Right renal cortex interstitium (tissue), 3 donors: ENCODE measurements around the gene SHISA7. TPM values are rescaled to one million over a fixed set of nuclear protein-coding genes. Genes with fewer than 3 reads are reported as not detected.

Experiments
- DNase-seq, 3 donors: peaks; one replicate each; pipeline ENCODE4 v3.0.0-alpha.2; 2013; ENCODE audit warnings: low read depth in 3 of 3, low spot score in 2 of 3
- polyA plus RNA-seq, 3 donors: library from polyadenylated mRNA; unstranded; fragments of 120-200 nt; gene quantifications; one replicate each; pipeline ENCODE4 v1.2.1, GENCODE V29; 2013; ENCODE audit not compliant: insufficient read length in 3 of 3

The SHISA7 gene
- polyA plus RNA-seq, 3 donors, result 0.11 to 0.19 (median 0.13) TPM

GRCh38 chr19:55464039-55464661 is 21.1 kb upstream of the SHISA7 start:
- DNase-seq, result no peak

DNA sequence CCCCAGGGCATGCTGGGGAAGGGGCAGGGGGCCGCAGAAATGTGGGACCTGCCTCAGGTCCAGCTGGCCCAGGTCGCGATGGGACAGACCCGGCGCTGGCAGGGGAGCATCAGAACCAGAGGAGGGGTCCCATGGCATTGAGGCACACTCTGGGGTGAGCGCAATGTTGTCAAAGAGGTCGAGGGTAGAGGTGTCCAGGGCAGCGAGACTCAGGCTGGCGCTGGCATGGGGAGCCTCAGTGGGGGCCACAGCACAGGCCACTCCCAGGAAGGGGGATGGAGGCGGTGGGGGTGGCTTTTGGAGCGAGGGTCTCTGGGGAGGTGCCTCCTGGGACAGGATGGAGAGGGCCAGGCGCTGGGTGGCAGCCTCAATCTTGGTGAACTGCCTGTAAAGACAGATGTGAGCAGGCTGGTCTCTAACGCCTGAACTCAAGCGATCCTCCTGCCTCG is 20.5 kb upstream of the SHISA7 start:
- no peak for DNase-seq

GRCh38 chr19:55462722-55463121 is 19.6 kb upstream of the SHISA7 start:
- DNase-seq, result no peak

DNA sequence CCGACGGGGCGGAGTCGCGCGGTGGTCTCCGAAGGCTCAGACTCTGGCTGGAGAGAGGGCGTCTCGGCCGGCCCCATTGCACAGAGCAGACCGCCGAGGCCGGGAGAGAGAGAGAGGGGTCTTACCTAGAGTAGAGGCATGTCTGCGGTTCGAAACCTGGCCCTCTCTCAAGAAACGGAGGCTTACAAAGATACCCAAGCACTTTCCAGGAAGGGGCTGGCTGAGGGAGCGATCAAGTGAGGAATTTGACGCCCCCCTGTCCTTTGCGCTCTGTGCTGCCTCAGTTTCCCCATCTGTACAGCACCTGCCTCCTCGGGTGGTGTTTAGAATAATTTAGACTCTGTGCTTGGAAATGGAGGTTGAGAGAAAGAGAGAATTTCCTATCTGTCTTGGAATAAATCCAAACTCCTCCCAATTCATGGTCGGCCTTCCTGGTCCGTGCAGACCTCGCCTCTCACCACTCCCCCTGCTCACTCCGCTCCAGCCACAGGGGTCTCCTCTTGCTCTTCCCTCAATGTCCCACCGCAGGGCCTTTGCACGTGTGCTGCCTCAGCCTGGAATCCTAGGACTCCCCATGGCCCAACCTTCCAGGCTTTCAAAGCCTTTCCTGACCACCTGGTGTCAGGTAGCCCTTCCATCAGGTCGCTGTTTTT is 19.0 kb upstream of the SHISA7 start:
- DNase-seq, result no peak

GRCh38 chr19:55461259-55461973 is 18.3 kb upstream of the SHISA7 start, which contains the start of gene ISOC2:
ISOC2 (minus strand) TSS chr19:55461642; CDS start chr19:55456486, 5,156 bp downstream.
- peak; percentile 98 to 99 (median 99) for DNase-seq

- DNase-seq, result no peak
Measured at GRCh38 chr19:55460670-55461258, 17.7 kb upstream of the SHISA7 start.

GRCh38 chr19:55459950-55460657 is 17.0 kb upstream of the SHISA7 start:
- no peak for DNase-seq

GRCh38 chr19:55459551-55459949 is 16.4 kb upstream of the SHISA7 start:
- no peak for DNase-seq

DNA sequence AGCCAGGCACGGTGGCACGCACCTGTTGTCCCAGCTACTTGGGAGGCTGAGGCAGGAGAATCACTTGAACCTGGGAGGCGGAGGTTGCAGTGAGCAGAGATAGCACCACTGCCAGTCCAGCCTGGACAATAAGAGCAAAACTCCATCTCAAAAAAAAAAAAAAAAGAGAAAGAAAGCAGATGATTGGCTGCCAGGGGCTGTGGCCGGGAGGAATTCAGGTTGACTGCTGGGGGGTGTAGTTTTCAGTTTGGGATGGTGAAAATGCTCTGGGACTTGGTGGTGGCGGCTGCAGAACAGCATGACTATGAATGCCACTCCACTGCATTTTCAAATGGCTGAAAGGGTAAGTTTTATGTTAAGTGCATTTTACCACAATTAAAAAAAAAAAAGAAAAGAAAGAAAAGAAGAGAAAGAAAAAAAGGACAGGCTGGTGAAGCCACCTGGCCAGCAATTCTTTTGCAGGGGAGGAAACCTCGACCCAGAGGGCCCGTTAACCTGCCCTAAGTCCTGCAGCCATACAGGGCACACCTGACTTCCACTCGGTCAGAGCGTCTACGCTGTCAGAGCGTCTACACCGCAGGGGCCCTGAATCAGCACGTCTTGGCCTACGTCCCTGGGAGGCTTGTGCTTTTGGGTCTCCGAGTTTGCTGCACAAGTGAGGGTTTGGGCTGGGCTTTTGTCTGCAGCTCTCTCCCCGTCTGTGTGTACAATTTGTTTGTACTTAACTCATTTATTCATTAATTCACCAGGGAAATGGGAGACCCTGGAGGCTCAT is 14.8 kb upstream of the SHISA7 start:
- DNase-seq, result no peak

GRCh38 chr19:55456347-55456746 is 13.2 kb upstream of the SHISA7 start:
- no peak for DNase-seq

- no peak for DNase-seq
Measured at GRCh38 chr19:55455576-55456235, 12.6 kb upstream of the SHISA7 start.

DNA sequence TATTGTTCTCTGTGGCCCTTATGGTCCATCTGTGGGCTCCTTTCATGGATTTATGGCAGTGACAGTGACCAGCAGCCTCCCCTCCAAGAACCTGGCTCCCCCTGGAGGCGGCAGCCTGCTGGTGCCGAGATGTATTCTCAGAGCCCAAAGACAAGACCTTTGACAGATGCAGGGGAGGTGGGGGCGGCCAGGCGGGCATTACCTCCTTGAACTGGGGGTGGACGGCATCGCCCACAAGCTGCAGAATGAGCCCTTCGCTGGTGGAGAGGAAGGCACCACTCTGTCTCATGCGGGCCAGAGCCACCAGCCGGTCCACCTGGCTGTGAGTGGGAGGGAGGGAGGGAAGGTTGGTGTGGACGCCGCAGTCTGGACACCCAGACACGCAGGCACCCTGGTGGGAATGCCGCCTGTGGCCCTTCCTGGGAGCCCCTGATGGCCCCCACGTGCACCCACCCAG is 11.7 kb upstream of the SHISA7 start:
- DNase-seq, result no peak

DNA sequence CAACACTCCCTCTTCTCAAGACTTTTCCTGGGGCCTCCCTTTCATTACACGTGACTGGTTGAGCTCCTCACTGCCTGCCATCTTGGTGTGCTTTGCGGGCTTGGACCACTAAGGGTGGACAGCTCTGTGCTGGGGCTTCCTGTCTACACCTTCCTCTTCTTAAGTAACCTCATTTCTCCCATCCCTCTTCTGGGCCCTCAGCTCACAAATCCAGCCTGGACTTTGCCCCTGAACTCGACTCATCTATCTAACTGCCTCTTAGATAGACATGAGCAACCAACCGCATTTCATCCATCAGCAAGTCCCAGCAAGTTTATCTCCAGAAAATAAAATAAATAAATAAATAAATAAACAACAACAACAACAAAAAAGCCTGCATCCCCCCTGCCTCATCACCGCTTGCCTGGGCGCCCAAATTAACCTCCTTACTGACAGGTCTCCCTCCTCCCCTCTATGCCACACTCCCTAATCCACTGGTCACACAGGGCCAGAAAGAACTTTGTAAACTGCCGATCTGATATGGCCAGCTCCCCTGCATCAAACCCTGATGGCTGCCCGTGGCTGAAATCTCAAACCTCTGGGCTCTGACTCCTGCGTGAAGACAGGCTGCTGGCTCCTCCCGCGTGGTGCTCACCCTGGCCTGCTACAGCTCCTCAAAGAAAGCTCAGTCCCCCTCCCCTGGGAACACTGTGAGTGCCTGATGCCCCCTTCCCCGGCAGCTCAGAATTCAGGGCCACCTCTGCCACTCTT is 10.6 kb upstream of the SHISA7 start:
- DNase-seq, result no peak

- peak; percentile 78 to 83 (median 79) for DNase-seq
Measured at GRCh38 chr19:55452749-55453346, 9.7 kb upstream of the SHISA7 start.

- DNase-seq, result no peak
Measured at GRCh38 chr19:55451965-55452748, 9.1 kb upstream of the SHISA7 start.

DNA sequence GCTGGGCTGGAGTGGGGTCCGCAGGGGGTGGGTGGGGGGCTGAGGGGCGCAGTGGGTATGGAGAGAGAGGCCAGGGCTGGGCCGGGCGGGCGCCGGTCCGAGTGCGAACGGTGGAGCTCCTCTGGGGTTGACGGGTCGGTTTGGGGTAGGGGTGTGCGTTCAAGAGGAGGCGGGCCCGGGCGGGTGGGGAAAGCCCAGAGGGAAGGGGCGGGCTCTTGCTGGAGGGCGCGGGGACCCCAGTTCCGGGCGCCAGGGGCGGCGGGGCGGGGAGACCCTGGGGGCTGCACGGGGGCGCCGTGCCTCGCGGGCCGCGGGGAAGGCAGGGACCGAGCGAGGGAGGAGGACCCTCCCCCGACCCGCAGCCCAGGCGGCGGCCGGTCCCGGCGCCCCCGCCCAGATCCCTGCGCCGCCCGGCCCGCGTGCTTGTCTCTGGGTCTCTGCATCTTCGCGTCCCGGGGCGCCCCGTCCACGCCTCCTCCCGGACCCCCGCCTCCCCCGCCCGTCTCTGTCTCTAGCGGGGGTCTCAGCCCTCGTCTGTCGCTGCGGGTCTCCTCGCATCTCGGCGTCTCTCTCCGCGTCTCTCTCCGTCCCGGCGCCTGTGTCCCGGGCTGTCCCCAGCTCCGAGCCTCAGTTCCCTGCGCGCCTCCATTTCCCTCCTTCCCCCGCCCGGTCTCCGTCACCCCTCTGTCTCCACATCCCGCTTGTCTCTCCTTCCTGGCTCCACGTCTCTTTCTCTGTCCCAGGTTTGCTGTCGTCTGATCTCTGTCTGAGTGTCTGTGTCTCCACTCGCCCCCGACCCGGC is 8.3 kb upstream of the SHISA7 start:
- no peak for DNase-seq

DNA sequence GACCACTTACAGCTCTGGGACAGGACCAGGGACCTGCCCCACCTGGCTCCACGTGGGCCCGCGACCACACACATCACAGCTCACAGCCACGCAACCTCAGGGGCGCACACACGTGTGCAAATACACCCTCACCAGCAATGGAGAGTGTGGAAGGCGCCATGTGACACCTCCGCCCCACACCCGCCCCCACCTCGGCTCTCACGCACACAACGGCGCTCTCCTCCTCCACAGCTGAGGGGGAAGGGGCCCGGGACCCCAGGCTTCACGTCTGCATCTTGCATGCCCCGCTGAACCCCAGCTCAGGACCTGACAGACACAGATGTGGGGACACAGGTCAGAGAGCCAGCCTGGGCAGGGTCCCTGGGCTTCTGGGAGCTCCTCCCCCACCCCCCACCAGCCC is 6.4 kb upstream of the SHISA7 start:
- no peak for DNase-seq
